CD4-positive, alpha-beta T cell treated with Interleukin-17A for 4 hours (primary cell): ENCODE data around the gene INSL3.

Experiments
- DNase-seq: peaks from one replicate; pipeline ENCODE4 v3.0.0-alpha.2; 2020; ENCODE audit warnings: mixed read lengths

The INSL3 gene

DNA sequence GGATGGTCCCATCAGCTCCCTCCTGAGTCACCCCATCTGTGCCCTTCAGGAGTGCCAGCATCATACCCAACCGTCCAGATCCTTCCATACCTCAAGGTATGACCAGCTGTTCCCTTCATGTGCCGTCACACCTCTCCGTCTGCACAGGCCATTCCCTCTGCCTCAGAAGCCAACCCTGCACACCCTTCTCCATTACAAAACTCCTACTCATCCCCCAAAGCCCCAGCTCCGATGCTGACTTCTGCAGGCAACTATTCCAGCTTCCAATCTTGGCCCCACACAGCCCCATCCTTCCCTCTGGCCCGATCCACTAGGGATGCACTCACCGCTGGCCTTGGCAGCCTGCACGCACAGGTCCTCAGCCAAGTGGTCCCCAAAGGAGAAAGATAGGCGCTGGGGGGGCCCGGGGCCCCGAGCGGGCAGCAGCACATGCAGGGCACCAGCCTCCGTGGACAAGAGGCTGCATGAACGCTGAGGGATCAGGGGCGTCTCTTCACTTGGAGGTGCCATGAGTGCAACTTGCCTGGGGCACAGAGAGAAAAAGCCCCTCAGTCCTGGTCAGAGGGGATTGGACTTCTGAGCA is 22.7 kb upstream of the INSL3 start:
- no peak for DNase-seq

DNA sequence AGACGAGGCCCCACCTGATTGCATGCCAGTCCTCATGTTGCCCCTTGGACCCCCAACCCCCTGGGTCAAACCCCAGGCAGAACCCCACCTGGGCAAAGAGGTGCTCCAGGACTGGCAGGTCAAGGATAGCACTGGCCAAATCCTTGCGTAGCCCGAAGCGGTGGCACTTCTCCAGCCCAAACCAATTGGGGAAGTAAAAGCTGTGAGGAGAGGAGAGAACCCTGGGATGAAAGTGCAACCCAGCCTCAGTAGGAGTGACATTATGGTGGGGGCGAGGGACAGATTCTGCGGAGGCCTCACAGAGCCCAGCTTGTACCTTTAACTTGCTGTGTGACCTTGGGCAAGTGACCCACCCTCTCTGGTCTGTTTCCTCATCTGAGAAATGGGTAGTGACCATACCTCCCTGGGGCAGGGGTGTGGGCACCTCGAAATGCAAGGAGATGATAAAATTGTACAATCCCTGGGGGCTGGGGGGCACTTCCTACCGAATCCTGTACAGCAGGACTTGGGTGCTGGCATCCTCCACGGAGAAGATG is 22.0 kb upstream of the INSL3 start:
- no peak for DNase-seq

DNA sequence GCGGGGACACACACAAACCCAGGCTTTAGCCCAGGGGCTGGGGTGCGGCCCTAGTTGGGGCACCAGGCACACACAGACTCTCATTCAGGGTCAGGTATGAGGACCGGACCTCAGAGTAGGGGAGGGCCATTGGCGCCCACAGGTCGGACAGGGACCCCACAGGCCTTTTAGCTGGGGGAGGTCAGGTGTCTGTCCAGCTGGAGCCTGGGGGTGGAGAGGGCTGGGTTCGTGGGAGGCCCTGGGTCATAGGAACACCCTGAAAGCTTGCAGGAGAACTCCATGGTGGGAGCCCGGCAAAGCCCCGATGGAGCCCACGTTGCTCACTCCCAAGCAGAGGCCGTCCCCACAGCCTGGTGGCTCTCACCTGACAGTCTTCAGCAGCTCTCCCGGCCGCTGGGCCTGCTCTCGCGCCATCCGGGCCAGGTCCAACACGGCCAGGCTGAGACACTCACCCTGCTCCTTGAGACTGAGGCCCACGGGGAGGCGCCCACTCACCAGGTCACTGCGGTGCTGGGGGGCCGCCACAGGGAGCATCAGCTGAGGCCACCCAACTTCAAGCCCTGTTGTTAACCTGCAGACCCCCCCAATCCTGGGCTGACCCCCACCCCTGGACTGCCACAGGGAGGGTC is 21.5 kb upstream of the INSL3 start:
- no peak for DNase-seq

DNA sequence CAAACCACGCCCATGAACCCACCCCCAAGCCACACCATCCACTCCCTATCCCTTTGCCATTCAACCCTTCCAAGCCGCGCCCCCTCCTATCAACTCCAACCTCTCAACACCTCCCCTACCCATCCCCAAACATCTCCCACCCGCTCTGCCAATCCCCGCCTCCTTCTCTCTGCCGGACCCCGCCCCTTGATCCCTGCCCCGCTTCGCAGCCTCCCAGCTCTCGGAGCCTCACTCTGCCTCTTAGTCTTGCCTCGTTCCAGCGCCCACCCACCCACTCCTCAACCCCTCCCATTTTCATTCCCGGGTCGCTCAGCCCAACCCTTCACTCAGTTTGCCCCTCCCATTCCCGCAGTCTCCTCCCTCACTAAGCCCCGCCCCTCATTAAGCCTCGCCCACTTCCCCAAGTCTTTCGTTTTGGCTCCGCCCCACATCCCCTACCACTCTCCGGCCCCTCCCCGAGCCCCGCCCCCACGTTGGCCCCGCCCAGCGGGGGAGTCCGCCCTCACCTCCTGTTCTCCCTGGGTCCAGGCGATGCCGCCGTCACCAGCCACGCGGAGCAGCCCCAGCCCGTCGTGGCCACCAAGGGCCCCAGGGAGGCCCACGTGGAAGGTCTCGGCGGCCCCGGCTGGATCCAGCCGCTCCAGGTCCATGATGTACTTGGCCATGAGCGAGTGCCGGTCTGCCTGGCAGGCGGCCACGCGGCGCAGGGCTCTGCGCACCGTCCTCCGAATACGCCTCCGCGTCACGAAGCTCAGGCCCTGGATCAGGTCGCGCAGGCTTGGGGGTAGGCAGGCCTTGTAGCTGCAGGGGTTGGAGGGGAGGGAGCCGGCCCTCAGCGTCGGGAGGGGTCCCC is 20.7 kb upstream of the INSL3 start:
- DNase-seq, result peak; percentile 40

DNA sequence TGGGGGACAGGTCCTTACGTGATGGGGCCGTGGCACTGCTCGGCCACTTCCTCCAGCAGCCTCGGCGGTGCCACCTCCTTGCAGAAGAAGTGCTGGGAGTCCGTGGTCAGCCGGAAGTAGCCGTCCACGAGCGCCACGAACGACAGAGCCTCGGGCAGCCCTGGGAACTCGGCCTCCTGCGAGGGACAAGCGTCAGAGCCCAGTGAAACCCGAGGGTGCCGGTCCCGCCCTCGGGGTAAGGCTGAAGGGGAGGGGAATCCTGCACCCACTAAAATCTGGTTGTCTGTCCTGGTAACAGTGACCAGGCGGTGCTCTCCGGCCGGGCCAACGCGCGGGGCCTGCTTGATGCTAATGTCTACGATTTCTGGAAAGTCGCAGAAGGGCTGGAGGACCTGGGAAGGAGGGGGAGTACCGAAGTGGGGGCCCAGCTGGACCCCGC is 20.1 kb upstream of the INSL3 start:
- no peak for DNase-seq

DNA sequence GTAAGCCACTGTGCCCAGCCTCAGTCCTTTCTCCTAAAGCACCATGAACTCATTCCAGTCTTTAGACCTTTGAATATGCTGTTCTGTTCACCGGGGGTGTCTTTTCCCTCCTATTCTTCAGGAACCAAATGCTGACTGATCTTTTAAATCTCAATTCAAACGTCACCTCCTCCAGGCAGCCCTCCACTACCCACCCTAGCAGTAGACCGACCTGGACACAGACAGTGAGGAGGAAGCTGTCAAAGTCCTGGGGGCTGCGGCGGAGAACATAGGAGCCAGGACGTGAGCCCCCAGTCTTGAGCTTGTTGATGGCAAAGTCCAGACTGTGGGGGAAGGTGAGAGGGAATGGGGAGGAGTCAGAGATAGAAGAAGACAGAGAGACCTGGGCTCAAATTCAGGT is 18.7 kb upstream of the INSL3 start:
- DNase-seq, result no peak

DNA sequence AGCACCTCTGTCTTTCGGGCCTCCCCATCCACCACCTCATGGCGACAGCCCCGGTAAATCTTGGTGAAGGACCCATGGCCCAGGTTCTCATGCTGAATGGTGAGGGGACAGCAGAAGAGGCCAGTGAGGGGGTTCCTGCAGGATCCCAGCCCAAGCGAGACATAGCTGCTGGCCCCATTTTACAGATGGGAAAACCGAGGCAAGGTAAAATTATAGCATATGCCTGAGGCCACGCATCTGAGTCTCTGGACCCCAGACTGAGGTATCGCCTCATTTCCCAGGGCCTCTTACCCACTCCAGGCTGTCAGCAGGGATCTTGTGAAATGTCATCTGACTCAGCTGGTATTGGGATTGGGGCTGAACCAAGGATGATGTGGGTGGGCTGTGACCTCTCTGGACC is 16.7 kb upstream of the INSL3 start:
- DNase-seq, result no peak

DNA sequence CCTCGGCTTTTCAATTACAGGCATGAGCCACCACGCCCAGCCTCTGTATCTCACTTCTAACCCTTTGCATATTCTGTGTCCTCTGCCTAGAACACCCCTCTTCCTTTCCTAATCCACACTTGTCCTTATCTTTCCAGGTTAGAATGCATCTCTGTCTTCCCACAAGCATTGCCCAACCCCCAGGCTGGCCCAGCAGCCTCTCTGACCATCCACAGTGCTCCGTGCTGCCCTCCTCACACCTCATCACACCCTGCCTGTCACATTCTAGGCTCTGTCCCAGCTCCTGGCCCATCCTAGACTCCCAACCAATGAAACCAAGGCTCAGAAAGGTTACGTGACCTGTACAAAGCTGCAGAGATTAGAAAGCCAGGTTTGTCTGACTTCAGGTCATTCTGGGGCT is 15.2 kb upstream of the INSL3 start:
- DNase-seq, result no peak

DNA sequence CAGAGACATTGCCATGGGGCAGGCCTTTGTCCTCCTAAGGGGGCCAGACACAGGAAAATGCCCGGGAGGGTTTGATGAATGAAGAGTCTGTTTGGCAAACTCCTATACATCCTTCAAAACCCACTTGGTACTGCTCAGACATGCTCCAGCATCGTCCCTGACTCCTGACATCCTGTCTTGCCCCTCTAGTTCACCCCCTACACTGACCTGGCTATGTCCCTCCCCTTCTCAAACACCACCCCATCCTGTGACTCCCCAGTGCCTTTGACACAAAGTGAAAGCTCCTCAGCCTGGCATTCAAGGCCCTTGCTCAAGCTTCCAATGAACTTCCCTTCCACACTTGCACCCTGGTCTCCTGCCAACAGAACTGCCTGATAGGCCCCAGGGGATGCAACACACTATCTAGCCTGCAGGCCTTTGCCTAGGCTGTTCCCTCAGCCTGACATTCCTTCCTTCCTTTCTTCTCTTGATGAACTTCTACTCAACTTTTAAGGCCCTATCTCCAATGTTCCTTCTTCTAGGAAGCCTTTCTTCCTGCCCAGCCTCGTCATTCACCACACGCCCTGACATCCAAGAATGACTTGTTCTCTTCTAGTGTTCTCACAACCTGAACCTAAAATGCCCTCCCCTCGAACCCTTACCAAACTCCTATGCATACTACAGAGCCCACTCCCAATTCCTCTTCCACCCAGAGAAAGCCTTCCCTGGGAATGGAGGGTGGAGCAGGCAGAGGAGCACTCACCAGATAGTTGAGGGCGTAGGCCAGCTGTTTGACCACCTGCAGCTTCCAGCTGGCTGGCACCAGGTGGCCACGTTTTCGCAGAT is 14.1 kb upstream of the INSL3 start:
- DNase-seq, result no peak

DNA sequence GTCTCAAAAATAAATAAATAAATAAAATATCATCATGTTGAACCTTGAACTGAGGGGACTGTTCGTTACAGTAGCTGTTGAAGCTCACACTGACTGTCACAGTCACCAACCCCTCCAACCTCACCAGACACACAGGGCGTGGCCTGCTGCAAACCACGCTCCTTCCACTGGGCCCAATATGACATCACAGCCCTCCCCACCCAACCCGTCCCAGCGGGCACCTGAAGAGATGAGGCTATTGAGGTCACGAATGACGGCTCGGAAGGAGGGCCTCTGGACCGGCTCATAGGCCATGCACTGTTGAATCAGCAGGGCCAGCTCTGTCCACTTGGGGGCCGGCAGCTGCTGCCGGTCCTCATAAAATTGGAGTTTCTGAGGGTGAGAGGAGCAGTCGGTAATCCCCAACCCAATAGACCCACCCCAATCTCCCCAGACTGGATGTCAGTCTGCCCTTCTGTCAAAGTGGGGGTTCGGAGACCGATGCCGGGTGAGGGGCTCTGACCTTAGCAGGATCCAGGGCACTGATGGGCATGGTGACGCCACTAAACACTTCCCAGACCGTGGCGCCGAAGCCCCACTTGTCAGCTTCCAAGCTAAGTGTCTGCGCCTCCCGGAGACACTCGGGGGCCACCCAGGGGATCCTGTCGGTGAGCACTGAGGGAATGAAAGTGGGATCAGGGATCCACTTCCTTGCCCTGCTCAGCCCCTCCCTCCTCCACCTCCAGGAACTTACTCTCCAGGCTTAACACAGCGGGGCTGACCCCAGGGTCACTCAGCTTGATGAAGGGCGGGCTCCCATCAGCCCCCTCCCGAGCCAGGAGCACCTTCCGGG is 13.2 kb upstream of the INSL3 start:
- DNase-seq, result no peak

DNA sequence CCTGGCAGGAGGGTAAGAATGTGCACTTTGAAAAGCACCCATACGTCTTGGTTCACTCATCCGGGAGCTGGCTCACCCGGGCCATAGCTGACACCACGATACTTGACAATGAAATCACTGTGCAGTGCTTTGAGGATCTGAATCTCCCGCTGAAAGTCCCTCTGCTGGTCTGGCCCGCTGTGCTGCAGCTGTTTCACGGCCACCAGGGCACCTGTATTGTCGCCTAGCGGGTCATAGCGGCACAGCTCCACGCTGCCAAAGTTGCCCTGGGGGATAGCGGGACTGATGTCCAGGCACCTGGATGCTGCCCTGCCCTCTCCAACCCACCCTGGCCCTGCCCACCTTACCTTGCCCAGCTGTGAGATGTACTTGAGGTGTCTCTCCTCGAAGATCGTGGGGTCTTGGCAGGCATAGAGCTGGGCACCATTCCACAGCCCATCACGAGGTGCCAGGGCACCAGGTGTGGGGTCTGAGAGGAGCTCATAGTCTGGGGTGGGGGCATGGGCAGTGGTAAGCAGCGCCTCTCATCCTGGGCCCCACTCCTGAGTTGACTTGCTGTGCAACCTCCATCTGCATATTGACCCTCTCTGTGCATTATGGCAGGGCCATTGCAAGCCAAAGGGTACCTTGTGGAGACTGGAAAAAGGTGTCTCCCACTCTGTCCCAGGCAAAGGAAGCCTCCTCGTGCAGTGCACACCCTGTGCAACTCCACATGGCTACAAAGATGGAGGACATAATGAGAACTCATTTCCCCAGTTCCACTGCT is 11.3 kb upstream of the INSL3 start:
- DNase-seq, result no peak

DNA sequence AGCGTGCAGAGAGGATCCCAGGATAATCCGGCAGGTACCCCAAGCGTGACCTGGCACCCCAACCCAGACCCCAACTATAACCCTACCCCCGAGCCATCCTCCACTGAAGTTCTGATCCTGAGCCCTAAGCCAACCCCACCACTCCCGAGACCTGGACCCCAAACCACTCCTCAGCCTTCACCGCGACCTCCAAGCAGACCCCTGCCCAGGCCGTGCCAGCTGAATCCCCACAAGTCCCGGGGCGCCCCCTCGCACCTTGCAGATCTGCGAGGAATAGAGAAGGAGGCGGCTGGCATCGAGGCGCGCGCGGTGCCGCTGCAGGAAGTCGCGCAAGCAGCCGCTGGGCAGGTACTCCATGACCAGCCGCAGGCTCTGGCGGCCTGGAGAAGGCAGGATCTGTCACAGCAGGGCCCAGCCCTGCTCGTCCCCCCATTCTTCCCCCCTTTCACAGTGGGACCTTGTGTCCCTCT is 10.1 kb upstream of the INSL3 start:
- DNase-seq, result no peak

DNA sequence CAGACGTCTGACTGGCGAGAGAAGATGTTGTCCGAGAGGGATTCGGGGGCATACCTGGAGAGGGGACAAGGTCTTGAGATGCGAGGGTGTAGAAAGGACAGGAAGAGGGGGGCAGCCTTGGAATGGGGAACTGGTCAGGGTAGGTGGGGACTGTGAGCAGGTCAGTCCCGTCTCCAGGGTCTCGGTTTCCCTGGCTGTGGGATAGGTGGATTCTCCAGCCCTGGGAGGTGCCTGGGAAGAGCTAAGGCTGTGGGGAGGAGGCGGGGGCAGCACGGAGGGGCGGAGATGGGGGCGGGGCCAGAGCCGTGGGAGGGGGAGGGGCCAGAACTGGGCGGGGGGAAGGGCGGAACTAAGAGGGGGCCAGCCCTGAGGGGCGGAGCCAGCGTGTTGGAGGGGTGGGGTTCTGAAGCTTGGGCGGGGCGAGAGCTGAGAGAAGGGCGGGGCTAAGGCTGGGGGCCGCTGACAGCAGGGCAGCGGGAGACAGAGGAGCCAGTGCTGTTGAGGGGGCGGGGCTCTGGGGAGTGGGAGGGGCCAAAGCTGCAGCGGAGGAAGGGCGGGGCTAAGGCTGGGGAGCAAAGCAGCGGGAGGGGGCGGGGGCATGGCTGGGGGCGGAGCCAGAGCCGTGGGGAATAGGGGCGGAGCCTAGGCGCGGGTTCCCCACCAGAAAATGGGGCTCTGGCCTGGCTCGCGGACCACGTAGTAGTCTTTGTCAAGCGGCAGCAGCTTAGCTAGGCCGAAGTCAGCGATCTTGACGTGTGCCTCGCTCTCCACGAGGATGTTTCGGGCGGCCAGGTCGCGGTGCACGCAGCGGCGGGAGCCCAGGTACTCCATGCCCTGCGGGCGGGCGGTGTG is 9.5 kb upstream of the INSL3 start:
- no peak for DNase-seq

DNA sequence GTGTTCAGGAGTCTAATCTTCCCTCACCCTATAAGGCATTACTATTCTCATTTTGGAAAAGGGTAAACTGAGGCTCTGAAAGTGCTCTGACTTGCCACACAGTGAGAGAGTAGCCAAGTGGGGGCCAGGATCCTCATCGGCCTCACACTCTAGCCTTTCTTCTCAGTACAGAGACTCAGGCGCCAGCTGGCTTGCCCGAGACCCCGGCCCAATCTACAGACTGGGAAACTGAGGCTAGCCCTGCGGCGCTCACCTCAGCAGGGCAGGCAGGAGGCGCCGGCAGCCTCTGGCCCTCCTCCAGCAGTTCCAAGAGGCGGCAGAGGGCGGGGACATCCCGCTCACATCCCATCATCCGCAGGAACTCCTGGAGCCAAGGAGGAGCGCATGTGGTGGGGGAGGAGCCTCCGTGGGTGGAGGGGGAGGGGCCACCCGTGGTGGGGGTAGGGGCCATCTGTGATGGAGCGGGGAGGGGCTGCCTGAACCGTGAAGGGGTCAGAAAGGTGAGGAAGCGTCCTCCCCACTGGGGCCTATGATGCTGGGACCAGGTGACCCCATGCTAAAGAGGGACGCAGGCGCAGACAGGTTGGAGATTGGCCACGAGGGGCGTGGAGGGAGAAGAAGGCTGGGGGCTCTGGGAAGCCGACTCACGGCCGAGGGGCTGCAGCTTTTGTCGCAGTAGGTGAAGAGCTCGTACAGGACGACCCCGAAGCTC is 8.7 kb upstream of the INSL3 start:
- no peak for DNase-seq

DNA sequence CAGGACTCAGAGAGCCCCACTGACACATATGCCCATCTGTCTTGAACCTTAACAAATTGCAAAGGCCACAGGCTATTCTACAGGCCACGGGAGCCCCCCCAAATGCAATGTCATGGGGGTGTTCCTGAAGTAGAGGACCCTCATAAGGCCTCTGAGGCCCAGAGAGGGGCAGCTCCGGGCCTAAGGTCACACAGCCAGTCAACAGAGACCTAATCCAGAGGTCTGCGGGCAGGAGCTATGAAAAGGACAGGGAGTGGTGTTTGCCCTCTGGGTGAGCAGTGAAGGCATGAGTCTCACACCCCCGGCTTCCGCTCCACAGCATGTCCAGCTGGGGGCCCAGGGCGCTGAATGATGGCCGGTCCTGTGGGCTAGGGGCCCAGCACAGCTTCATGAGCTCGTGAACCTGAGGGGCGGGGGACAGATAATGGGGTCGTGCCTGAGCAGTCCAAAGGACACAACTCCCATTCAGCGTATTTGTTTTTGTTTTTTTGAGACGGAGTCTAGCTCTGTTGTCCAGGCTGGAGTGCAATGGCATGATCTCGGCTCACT is 5.3 kb upstream of the INSL3 start:
- no peak for DNase-seq

DNA sequence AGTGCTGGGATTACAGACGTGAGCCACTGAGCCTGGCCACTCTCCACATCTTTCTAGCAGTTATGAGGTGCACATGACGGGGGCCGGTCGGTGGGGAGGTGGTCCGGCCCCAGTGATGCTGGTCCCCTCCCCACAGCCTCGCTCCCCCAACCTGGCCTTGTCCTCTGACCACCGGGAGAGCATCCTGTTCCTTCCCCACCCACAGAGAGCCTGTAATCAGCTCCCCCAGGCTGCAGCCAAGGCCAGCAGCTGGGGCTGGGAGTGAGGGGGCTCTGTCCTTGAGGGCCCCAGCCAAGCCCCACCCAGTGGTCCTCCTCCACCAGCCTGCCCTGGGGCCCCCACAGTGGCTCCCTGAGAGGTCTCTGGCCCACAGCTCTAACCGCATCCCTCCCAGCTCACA is 3.0 kb upstream of the INSL3 start:
- DNase-seq, result no peak

DNA sequence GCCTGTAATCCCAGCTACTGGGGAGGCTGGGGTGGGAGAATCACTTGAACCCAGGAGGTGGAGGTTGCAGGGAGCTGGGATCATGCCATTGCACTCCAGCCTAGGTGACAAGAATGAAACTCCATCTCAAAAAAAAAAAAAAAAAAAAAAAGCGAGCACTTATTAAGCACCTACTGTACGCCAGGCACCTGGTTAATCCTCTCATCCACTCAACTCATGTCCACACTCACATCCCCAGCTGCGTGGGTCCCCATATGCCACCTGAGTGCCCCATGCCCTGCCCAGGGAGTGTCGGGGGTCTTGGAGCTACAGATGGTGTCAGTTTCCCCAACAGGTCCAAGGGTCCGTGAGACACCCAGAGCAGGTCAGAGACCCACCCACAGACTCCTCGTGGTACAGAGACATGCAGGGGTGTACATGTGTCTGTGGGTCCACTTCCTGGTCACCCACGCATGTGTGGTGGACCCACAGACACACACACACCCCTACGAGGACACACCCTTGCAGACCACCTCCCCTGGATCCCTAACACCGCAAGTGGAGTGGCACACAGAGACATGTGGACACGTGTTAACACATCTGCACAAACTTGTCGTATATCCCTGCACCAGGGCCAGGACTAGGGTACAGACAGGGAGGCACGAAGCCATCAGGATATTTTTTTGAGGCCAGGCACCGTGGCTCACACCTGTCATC is 3.5 kb downstream of the INSL3 start:
- no peak for DNase-seq

DNA sequence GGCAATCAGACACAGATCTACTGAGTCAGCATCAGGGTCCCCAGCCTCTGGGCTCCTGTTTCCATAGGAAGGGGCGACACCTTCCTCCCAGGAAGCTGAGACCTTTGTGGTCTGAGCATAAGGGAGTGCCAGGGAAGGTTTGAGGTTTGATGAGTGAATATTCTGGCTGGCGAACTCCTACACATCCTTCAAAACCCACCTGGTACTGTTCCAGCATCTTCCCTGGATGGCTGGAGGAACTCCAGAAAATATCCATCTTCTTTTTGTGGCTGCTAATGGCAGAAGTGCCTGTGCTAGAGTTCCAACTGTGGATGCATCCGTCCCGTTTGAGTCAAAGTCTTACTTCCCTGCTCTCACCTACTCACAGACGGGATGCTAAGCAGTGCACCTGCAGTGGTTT is 9.2 kb downstream of the INSL3 start:
- no peak for DNase-seq

DNA sequence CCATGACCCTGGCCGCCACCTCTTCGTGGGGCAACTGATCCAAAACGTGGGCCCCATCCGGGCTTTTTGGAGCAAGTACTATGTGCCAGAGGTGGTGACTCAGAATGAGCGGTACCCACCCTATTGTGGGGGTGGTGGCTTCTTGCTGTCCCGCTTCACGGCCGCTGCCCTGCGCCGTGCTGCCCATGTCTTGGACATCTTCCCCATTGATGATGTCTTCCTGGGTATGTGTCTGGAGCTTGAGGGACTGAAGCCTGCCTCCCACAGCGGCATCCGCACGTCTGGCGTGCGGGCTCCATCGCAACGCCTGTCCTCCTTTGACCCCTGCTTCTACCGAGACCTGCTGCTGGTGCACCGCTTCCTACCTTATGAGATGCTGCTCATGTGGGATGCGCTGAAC is 9.6 kb downstream of the INSL3 start:
- DNase-seq, result no peak
